IPS-NIHi11 (cell line): ENCODE measurements around the gene C17orf114.

Experiments
- DNase-seq: peaks from one replicate; pipeline ENCODE4 v3.0.0; 2012; ENCODE audit warnings: mixed read lengths, low spot score

C17orf114 gene

GRCh38 chr17:4823373-4824089 is 21.4 kb upstream of the C17orf114 start:
- DNase-seq, result no peak

GRCh38 chr17:4822835-4823234 is 20.7 kb upstream of the C17orf114 start:
- DNase-seq, result no peak

GRCh38 chr17:4818276-4818675 is 16.1 kb upstream of the C17orf114 start:
- peak; percentile 61 for DNase-seq

- no peak for DNase-seq
Observed at GRCh38 chr17:4816826-4817225, 14.7 kb upstream of the C17orf114 start.

- DNase-seq, result peak; percentile 54
Observed at GRCh38 chr17:4815043-4815675, 13.0 kb upstream of the C17orf114 start.

- DNase-seq, result no peak
Observed at GRCh38 chr17:4812690-4813089, 10.6 kb upstream of the C17orf114 start.

GRCh38 chr17:4811471-4811870 is 9.3 kb upstream of the C17orf114 start:
- no peak for DNase-seq

GRCh38 chr17:4810696-4811290 is 8.7 kb upstream of the C17orf114 start:
- no peak for DNase-seq

- DNase-seq, result no peak
Observed at GRCh38 chr17:4808378-4808767, 6.2 kb upstream of the C17orf114 start.

GRCh38 chr17:4807605-4808377 is 5.7 kb upstream of the C17orf114 start:
- DNase-seq, result no peak

GRCh38 chr17:4806777-4807604 is 4.9 kb upstream of the C17orf114 start, which contains the start of gene PLD2:
Gene PLD2 (plus strand): TSS chr17:4807152. CDS start chr17:4807773, 621 bp downstream.
- peak; percentile 100 for DNase-seq

GRCh38 chr17:4806456-4806776 is 4.3 kb upstream of the C17orf114 start:
- DNase-seq, result no peak

- DNase-seq, result no peak
Observed at GRCh38 chr17:4800462-4801196, 1.5 kb downstream of the C17orf114 start.

GRCh38 chr17:4796552-4796920 is 5.6 kb downstream of the C17orf114 start:
- peak; percentile 78 for DNase-seq

- DNase-seq, result no peak
Observed at GRCh38 chr17:4795168-4795567, 7.0 kb downstream of the C17orf114 start.

- DNase-seq, result no peak
Observed at GRCh38 chr17:4790705-4791088, 11.4 kb downstream of the C17orf114 start.

- peak; percentile 90 for DNase-seq
Observed at GRCh38 chr17:4789951-4790704, 12.0 kb downstream of the C17orf114 start.

GRCh38 chr17:4789701-4789950 is 12.5 kb downstream of the C17orf114 start:
- no peak for DNase-seq

- no peak for DNase-seq
Observed at GRCh38 chr17:4788807-4789700, 13.1 kb downstream of the C17orf114 start, which contains the start of gene GLTPD2. Gene GLTPD2 (plus strand): TSS chr17:4788964. CDS start chr17:4789012, 48 bp downstream.
